HG02981 (cell line): ENCODE data around the gene CMTM8.
"Not testable (repeated sequence)": the region's sequence is repeated elsewhere in the genome, so short reads cannot be mapped to it uniquely, and the experiment has no call there.

Experiments used
- ATAC-seq: cut with Tn5 transposase; IDR thresholded peaks from one replicate; pipeline ENCODE4 v1.9.1; 2021; ENCODE audit warnings: mild to moderate bottlenecking, moderate library complexity; ENCODE audit not compliant: unreplicated experiment

The CMTM8 gene

DNA sequence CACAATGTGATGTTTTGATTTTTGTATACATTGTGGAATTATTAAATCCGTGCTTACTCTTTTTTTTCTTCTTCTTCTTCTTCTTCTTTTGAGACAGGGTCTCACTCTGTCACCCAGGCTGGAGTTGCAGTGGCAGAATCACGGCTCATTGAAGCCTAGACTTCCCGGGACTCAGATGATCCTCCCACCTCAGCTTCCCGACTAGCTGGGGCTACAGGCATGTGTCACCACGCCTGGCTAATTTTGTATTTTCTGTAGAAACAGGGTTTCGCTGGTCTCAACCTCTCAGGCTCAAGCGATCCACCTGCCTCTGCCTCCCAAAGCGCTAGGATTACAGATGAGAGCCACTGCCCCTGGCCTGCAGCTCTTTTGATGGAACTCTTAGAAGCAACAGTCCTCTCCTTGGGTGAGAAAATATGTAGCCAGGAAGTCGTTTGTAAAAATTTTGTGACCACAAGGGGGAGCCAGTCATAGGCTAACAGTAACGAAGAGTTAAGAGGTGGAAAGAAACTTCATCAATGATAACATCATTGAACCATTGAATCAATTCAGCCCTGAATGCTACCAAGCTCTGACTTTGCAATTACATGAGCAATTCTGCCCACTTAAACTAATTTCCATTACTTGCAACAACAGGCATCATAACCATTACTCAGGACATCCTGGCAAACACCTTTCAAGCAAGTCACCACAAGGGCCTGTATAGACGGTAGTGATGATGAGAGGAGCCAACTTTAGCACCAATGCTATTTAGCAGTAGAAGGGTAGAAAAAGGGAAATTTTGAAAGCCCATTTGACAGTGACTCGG lies 136.5 kb downstream of the CMTM8 start:
- peak; percentile 59 for ATAC-seq

GRCh38 chr3:32375596-32375930 lies 137.1 kb downstream of the CMTM8 start:
- no peak for ATAC-seq

- ATAC-seq = no peak
Observed at GRCh38 chr3:32376115-32376514, 137.6 kb downstream of the CMTM8 start.

DNA sequence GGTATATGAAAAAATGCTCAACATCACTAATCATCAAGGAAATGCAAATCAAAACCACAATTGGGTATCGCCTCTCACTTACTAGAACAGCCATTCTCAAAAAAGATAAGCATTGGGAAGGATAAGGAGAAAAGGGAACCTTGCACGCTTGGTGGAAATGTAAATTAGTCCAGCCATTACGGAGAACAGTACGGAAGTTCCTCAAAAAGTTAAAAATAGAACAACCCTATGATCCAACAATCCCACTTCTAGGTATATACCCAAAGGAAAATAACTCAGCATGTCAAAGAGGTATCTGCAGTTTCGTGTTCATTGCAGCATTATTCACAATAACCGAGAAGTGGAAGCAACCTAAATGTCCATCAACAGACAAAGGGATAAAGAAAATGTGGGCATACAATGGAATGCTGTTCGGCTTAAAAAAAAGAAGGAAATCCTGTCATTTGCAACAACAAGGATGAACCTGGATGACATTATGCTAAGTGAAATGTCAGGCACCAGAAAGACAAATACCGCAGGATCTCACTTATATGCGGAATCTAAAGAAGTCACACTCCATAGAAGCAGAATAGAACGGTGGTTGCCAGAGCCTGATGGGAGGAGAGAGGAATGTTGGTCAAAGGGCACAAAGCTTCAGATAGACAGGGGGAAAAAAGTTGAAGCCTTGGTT lies 141.5 kb downstream of the CMTM8 start:
- ATAC-seq = no peak

DNA sequence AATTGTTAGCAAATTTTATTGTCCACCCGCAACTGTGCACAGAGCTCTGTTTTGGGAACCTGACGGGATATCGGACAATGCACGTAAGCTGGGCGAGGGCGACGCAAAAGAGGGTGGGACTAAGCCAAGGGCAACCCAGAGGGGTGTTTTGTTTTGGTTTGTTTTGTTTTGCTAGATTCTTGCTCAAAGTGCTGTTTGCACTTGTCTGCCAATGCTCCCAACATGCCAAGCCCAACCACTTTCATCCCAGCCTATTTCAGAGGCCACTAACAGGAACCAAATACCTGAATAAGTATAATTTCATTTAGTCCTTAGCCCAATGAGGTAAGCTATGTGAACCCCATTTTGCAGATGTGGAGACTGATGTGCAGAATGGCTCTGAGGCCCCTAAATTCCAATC lies 143.4 kb downstream of the CMTM8 start:
- ATAC-seq = no peak

- ATAC-seq = no peak
Observed at GRCh38 chr3:32383136-32383711, 144.7 kb downstream of the CMTM8 start.

DNA sequence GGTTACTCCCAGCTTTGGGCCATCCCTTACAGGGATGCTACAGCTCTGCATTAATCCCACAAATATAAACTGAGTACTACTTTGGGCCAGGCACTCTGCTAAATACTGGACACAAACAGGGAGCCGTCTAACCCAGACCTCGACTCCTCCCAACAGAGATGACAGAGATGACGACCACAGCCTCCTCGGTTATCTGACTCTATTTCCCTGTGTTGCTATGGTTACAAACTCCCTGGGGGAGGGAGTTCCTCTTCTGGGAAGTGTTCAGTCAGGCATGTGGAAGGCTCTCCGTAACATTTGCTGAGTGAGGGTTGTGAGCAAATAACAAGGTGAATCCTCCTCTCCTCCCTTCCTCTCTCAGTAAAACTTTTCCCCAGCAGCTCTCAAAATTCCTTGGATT lies 146.5 kb downstream of the CMTM8 start:
- ATAC-seq = no peak

GRCh38 chr3:32387512-32387911 lies 149.0 kb downstream of the CMTM8 start:
- no peak for ATAC-seq

DNA sequence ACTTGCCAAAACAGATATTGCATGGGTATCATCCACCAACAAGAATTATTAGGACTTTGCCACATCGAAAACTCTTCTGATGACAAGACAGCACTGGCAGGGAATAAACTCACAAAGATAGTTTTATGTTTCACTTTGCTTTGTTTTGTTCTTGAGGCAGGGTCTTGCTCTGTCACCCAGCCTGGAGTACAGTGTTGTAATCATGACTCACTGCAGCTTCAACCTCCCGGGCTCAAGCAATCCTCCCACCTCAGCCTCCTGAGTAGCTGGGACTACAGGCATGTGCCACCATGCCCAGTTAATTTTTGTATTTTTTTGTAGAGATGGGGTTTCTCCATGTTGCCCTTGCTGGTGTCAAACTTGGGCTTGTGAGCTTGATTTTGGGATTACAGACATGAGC lies 151.1 kb downstream of the CMTM8 start:
- ATAC-seq = not testable (repeated sequence)

- ATAC-seq = peak; percentile 47
Observed at GRCh38 chr3:32391643-32392535, 153.4 kb downstream of the CMTM8 start, which contains the start of gene CMTM7. CMTM7 (plus strand) TSS chr3:32391853; CDS start chr3:32391907, 54 bp downstream.

DNA sequence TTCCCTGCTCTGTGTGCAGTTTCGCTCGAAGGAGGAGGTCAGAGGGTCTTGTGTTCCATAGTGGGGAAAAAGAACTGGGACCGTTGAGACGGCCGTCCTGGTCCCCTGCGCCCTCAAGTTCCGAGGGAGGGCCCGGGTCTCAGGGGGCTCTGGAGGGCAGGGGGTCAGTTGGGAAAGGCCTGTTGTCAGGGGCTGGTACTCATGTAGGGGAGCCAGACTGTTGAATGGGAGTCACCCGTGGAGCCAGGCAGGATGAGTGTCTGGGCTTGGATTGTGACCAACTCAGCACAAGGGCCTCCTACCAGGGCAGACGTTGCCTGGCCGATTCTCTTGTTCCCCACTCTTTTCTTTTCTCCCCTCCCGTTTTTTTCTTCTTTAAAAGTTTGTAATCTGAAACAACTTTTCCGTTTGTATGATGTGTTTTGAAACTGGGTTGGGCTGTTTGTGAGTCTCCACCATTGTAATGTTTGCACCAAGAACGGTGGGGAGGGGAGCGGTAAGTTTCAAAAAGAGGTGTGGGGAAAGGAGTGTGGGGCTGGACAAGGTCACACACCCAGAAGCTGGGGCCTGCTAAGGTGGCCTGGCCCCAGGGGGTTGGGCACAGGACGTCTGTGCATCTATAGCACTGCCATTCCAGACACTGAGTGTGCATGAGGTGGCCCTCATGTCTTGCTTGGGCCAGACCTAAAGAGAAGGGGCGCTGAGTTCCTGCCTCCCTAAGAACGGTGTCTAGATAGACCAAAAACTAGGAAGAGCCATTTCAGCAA lies 154.2 kb downstream of the CMTM8 start:
- ATAC-seq = no peak

- ATAC-seq = no peak
Observed at GRCh38 chr3:32395496-32395895, 157.0 kb downstream of the CMTM8 start.

DNA sequence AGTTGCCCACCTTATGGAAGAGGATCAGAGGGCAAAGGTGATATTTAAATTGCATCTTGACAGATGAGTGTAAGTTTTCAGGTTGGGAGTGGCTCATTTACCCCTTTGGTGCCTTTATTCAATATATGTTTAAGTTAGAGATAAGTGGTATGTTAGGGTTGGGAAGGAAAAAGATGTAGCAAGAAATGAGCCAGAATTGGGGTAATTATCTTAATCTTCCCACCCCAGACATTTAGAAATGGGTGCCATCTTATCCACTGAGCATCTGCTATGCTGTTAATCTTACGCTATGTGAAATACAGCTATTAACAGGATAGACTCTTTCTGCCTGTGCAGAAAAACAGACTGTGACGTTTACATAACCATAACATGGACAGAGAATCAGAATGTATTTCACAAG lies 159.5 kb downstream of the CMTM8 start:
- ATAC-seq = no peak

DNA sequence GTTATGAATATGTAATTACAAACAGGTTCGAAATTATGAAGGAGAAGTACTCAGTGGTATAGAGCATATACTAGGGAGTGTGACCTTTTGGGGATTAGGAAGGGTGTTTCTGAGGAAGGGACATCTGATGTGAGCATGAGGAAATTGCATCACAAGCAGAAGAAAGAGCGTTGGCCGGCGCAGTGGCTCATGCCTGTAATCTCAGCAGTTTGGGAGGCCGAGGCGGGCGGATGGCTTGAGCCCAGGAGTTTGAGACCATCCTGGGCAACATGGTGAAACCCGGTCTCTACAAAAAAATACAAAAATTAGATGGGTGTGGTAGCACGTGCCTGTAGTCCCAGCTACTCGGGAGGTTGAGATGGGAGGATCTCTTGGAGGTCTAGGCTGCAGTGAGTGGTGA lies 160.1 kb downstream of the CMTM8 start:
- no peak for ATAC-seq

DNA sequence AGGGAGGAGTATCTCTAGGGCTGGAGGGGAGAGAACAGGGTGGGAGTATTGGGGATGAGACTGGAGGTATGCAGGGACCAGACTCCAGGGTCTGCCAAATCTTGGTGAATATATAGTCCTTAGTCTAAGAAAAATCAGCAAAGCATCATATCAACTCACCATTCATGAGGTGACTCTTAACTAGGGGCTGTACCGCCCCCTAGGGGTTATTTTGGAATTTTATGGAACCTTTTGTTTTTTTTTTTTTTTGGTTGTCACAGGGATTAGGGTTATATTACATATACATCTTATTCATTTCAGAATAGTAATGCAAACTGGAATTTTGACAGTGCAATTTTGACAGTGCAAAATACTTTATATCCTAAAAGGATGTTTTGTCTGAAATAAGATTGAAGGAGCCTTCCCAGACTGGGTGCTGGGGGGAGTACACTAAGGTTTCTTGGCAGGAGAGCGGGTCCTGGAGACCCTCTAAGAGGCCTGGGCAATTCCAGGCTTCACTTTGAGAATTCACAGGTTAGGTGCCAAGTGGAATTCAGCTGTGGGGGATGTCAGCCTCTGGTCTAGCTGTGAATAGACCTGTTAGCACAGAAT lies 160.6 kb downstream of the CMTM8 start:
- ATAC-seq = no peak

DNA sequence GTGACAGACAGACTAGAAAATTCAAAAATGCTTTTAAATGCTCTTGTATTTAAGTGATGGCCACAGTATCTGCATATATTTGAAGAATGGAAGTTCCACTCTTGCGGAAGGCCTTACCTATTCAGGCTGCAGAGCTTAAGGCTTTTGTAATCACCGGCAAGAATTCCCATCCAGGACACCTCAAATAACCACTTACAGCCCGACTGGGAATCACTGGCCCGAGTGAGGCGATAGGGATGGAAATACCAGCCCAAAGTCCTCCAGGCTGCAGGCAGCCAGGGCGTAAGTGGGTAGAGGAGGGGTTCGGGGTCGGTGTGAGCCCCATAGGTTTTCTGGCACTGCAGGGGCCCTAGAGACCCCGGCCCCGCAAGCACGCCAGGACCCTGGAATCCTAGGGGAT lies 162.6 kb downstream of the CMTM8 start:
- peak; percentile 1 for ATAC-seq

DNA sequence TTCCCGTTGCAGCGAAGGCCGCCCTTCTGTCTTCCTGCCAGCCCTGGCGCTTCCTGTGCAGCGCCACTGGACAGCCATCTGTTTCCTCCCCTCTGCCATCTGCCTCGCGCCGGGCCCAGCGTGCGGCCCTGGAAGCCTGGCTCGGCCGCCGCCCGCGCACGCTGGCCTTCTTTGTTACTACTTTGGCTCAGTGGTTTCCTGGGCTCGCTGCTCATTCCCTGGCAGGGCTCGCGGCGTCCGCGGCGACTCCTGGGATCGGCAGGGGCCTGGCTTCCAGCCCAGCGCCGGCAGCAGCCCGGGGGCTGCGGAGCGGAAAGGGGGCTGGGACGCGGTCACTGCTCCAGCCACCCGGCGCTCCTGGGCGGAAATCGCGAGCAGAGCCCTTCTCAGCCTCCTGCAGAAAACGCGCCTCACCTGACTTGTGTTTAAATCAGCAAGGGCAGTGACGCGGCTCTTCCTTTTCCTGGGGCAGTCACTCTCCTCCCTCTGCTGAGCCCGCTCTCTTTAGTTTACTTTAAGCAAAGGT lies 163.1 kb downstream of the CMTM8 start:
- ATAC-seq = peak; percentile 56

- no peak for ATAC-seq
Observed at GRCh38 chr3:32403663-32404062, 165.2 kb downstream of the CMTM8 start.

DNA sequence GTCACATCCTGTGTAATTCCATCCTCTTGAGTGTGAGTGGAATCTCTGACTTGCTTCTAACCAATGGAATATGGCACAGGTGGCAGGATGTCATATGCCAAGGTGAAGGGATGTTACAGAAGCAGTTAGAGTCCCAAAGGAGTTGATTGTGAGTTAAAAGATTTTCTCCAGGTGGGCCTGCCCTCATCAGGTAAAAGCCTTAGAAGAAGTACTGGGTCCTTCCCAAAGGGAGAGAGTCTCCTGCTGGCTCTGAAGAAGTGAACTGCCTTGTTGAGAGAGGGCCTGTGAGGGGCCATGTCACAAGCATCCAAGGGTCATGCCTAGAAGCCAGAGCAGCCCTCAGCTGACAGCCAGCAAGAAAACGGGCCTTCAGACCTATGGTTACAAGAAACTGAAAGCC lies 166.2 kb downstream of the CMTM8 start:
- ATAC-seq = no peak

- ATAC-seq = no peak
Observed at GRCh38 chr3:32405155-32405554, 166.7 kb downstream of the CMTM8 start.
